ENCODE data around the gene CASP2. TPM values are rescaled to one million over a fixed set of nuclear protein-coding genes. Genes with fewer than 3 reads are reported as not detected.

Gene CASP2
- total RNA-seq, 1 donor from 2014 or later = 26.7 TPM

- Histone ChIP-seq H3K27ac (no peak overlapping the region), H3K4me1 (no peaks in the 10 kb centered on the region), H3K9me3 (no peaks in the 10 kb centered on the region), H3K36me3 (no peaks in the 10 kb centered on the region), H3K27me3 (no peaks in the 10 kb centered on the region), H3K4me3 (no peak overlapping the region)
- intact Hi-C loops (cut with DNase I) = no loop called here
- no peak for ATAC-seq
- no peak for TF ChIP-seq CTCF (IDR thresholded peaks at IDR 0.05)
- DNase-seq = no peak
These were observed 34.8 kb downstream of the CASP2 start for GRCh38 chr7:143322760-143323633.

DNA sequence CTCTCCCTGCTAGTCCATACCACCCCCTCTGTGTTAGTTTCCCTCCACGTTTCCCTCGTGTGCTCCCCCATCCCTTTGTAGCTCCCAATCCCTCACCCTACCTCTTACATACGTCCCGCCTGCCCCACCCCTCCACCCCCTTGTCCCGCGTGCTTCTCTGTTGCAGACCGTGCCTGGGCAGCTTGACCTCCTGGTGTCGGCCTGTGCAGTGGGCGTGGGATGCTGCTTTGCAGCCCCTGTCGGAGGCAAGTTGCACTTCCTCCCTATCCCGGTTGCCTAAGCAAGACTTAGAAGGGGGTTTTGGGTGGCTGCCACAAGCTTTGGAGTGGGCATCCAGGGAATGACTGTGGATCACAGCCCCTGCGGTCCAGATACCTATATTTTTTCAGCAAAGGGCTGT lies 35.5 kb downstream of the CASP2 start:
- DNase-seq = no peak
- Histone ChIP-seq H3K36me3 (no peaks in the 10 kb centered on the region), H3K27me3 (no peaks in the 10 kb centered on the region), H3K4me3 (no peak overlapping the region), H3K9me3 (no peaks in the 10 kb centered on the region), H3K27ac (no peak overlapping the region), H3K4me1 (no peaks in the 10 kb centered on the region)
- no peak for TF ChIP-seq CTCF (IDR thresholded peaks at IDR 0.05)
- intact Hi-C loops (cut with DNase I) = no loop called here
- ATAC-seq = peak; percentile 36

DNA sequence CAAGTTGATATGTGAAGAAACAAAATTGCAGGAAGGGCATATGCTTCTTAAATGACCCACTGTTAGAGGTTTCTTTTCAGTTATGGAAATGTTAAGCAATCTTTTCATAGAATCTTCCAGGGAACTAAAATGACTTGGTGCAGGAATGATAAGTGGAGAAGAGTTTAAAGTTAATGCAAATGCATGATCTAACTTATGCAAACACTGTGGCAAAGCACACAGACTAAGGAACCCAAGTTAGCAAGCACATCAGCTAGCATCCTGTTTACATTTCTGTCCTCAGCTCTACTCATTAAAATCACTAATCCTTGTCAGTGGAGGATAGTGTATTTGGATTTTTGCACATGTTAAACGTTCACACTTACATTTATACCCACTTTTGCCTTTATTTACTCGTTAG lies 37.1 kb downstream of the CASP2 start:
- DNase-seq (no peak), ATAC-seq (no peak)
- intact Hi-C loops (cut with DNase I) = no loop called here
- Histone ChIP-seq H3K4me3 (no peak overlapping the region), H3K36me3 (no peaks in the 10 kb centered on the region), H3K4me1 (no peaks in the 10 kb centered on the region), H3K9me3 (no peaks in the 10 kb centered on the region), H3K27ac (no peak overlapping the region), H3K27me3 (no peaks in the 10 kb centered on the region)
- no peak for TF ChIP-seq CTCF (IDR thresholded peaks at IDR 0.05)

DNA sequence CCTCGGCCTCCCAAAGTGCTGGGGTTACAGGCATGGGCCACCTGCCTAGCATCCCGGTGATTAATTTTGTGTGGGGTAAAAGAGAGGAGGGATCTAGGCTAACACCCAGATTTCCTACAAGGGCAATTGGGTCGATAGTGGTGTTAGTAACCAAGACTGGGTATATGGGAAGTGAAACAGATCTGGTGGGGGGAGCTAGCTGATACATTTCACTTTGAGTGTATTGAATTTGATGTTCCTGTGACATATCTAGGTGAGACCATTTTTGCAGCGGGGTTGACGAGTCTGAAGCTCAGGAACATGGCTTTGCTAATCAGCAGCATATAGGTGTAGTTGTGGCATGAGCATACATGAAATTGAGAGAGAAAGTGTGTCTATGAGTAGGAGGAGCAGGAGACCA lies 39.8 kb downstream of the CASP2 start:
- ATAC-seq (no peak), DNase-seq (no peak)
- H3K27me3 ChIP-seq = no peaks in the 10 kb centered on the region
- H3K27ac ChIP-seq = no peak overlapping the region
- no peak overlapping the region for H3K4me3 ChIP-seq
- no peaks in the 10 kb centered on the region for H3K9me3 ChIP-seq
- TF ChIP-seq CTCF (IDR thresholded peaks at IDR 0.05) = no peak
- intact Hi-C loops (cut with DNase I) = no loop called here
- H3K4me1 ChIP-seq = no peaks in the 10 kb centered on the region
- no peaks in the 10 kb centered on the region for H3K36me3 ChIP-seq

- TF ChIP-seq CTCF (IDR thresholded peaks at IDR 0.05) = no peak
- Histone ChIP-seq H3K27me3 (peaks cover 4% of the 10 kb centered on the region), H3K4me3 (no peak overlapping the region), H3K27ac (no peak overlapping the region), H3K9me3 (no peaks in the 10 kb centered on the region), H3K36me3 (no peaks in the 10 kb centered on the region), H3K4me1 (no peaks in the 10 kb centered on the region)
- DNase-seq (no peak), ATAC-seq (no peak)
- intact Hi-C loops (cut with DNase I) = no loop called here
These were observed 41.5 kb downstream of the CASP2 start for GRCh38 chr7:143329471-143330170.

All from upper lobe of right lung (tissue), 1 donor.